ENCODE results near the gene PCBP4.

The PCBP4 gene

DNA sequence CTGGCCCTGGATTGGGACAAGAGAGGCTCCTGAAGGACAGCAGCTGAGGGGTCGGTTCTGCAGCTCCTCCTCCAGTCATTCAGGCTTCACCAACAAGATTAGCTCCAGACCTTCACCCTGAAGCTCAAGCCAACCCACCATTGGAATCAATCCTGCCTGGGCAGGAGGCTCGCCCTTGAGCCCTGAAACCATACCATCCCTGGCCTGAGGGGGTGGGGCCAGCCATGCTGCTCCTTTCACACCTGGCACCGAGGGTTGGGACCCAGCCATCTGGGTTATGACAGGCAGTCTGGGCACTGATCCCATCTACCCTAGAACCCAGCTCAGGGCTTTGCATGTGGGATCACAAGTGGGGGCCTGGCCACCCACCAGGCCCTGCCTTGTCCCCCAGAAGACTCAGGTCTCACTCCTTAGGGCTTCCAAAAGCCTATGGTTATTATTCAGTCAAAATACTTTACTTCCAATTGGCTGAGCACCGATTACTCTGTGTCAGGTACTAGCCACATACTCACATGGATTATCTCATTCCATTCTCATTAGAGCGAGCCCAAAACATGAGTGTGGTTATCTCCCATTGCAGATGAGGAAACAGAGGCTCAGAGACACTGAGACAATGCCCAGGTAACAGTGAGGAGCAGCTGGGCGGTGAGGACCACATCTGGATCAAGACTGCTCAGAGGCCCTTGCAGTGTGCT, 3.5 kb upstream of the PCBP4 start:
- no peak for DNase-seq

- DNase-seq, result no peak
Measured at GRCh38 chr3:51969841-51970240, 2.6 kb upstream of the PCBP4 start.

DNA sequence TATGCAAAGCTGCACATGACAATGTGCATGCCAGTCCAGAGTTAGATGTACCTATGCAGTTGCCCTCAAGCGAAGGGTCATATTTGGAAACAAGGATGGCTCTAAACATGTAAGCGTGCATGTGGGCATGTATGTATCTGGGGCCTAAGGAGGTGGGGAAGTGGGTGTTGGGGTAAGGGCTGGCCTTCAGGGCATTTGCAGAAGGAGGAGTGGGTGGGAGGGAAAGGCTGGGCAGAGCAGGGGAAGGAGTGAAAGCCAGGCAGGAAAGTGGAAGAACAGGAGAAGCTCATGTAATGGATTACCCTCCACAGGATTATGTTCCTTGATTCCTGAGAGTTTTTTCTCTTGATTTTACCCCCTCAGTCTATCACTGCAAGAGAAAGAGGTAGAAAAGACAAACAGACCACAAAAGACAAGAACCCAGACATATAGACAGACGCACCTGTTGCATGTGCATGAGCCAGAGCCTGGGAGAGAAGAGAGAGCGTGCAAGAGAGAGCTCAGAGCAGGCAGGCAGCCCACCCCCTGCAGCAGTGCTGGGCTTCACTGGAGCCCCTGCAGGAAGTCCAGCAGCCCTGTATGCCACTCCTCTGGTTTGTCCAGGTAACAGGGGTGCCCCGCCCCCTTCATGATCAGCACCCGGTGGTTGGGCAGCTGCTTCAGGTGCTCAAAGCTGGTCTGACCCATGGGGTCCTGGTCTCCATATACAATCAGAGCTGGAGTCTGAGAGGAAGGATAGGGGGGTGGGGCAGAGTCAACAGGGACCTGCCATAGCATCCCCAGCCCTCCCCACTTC, 1.8 kb upstream of the PCBP4 start:
- no peak for DNase-seq

DNA sequence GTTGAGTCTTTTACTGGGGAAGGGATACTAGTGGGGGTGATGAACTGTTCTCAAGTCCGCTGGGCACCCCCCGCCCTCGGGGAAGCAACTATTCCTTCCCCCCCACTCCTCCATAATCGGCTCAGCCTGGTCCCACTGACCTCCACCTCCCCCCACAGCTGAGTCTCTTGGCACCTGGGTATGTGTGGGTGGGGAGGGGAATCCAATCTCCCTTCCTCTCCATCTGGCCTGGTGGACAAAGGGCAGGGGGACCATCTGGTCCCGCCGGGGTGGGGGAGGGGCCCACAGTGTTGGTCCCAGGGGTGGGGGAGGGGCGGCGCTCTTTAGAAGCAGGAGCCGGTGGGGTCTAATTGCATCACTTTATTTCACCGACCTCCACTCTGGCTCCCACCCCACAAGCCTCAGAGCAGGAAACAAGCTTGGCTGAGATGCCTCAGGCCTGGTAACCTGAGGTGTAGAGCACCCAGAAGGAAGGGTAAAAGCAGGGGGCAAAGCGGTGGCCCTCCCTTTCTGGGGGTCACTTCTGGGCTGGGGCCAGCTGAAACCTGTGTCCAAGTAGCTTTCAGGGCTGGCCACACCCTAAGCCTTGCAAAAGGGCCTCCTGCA, 1.0 kb upstream of the PCBP4 start:
- peak; percentile 25 for DNase-seq

DNA sequence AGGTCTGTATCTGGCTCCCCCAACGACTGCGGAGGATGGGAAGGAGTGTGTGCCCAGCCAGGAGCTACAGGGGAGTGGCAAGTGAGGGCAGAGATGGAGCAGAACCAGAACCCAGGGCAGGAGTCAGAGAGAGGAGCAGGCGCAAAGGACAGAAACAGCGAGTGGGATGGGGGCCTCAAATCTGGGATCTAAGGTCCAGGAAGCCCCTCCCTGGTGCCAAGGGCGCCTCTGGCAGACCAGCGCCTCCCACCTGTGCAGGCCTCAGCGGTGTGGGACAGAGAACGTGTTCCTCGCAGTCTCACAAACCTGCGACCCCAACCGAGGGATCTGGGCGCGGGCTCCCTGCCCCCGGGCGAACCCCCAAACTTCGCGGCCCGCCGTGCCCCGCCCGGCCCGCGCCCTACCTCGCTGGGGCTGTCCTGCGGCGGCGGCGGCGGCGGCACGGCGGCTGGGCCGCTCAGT, 301 bp downstream of the PCBP4 start:
- no peak for DNase-seq

- peak; percentile 8 for DNase-seq
Measured at GRCh38 chr3:51966486-51966885, 768 bp downstream of the PCBP4 start.

DNA sequence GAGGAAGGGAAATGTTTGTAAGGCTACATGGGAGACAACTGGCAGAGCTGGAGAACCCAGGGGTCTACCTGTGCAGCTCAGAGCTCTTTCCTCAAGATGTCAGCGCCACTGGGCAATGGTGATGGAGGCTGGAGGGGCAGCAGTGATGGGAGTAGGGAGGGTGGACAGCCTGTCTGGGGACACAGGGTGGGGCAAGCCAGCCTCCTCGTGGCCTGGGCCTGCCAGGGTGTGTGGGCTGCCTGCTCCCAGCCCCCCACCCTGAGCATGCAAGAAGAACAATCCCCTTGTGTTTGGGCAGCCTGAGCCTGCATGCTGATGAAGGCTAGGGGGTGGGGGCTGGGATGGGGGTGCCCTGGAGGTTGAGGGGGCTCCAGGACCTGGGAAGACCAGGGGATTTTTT, 1.2 kb downstream of the PCBP4 start:
- no peak for DNase-seq

DNA sequence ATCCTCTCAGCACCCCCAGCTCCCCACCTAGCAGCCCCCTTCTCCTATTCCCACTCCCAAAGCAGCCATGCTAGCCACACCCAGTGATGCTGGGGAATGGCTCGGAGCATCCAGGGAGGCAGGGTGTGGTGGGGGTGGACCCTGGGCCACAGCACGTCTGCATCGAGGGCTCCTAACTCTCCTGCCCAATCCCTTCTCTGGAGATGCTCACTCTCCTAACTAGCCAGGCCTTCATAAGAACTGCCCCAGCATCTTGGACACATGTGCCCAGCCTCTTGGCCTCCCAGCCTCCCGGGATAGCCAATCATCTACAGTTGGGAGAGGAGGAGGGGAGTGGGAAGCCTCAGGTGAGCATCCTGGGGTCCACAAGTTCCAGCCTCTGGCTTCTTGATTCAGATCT, 2.7 kb downstream of the PCBP4 start:
- DNase-seq, result no peak

DNA sequence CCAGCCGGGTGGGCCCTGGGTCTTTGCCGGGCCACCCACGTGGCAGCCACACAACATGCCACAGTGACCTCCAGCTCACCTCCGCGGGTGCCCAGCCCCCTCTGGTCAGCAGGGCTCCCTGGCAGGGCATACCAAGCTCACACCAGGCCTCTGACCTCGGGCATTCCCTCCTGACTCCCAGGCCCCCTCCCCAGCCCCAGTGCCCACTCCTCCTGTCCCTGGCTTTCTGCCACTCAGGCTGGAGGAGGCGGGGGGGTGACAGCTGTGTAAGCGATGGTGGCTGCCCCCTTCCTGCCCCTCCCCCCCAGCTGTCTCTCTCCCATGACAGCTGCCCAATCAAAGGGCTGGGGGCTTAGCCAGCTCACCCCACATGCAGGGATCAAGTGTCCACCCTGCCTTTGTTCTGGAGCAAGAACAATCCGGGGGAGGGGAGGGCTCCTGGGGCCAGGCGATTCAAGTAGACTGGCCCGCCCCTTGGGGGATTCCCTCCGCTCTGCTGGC, 3.3 kb downstream of the PCBP4 start:
- DNase-seq, result peak; percentile 52

DNA sequence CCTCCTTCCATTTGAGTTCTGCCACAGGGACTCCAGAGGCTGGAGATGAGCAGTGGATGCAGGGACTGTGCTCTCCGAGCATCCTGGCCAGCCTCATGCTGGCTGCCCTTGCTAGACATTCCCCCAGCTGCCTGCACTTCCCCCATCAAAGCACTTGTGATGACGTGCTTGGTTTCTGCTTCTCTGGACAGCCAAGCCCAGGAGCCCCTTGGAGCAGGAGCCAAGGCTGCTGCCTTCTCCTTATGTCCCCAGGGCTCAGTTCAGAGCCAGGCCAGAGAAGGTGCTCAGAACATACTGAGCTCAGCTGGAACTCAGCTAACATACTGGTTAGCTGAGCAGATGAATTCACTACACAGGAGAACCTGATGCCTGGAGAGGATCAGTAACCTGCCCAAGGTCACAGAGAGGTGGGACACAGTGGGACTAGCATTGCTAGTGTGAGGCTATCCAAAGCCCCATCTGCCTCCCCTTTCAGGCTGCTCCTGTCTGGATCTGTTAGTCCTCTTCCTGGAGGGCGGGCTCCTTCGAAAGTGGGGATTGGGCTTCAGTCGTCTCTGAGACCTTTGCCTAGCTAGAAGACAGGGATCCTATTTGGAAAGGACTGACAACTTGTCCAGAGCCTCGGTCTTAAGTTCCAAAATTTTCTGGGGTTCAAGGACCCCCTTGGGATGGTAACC, 4.3 kb downstream of the PCBP4 start:
- no peak for DNase-seq

DNA sequence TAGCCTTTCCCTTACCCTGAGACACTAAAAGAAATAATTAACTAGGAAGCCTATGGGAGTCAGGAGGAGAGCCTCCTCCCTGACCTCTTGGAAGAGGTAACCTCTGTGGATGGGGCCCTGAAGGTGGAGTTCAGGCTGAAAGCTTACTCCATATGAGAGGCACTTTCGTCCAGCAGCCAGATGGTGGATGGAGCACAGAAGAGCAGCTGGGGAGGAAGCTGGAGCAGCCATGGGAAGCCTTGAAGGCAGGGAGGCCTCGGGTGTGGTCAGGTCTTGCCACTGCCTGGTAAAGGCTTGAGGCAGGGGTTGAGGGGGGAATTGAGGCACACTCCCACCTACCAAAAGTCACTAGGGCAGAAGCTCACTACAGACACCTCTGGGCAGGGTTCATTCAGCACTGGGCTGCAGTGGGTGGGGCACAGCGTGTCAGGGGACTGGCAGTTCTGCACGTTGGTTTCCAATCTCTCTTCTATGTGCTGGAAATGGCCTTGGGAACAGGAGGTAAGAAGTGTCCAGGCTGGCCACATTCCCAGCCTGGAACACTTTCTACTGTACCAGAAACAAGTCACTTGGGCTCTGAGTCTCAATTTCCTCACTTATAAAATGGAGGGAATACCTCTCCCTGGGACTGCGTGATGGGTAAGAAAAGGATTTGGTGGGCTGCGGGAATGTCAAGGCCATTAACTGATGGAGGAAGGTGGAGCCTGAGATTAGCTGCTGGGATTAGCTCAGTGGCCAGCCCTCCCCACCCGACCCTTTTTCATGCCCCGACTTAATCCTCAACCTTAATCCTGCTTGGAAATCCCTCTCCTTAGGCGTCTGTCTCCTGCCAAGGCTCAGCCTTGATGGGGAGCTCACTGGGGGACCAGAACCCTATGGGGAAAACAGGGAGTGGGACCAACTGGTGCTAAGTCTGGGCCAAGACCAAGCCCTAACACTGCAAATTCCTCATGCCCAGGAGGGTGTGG, 5.4 kb downstream of the PCBP4 start:
- DNase-seq, result no peak

DNA sequence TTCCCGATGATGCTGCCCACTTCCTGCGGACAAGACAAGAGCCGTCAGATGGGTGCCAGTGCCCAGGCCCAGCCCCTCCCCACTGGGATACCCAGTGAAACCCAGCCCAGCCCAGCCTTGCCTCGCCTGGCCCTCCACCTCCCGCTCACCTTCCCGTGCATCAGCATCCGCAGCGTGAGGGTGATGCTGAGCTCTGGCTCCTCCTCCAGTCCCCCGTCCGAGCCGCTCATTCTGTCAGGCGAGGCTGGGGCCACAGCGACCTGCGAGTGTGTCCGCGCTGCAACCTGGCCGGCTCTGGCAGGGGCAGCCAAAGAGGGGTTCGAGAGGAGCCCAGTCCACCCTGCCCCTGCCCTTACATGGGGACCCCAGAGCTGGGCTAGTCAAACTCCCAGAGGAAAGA, 6.2 kb downstream of the PCBP4 start:
- no peak for DNase-seq

- DNase-seq, result no peak
Measured at GRCh38 chr3:51960386-51960785, 6.9 kb downstream of the PCBP4 start.

GRCh38 chr3:51959651-51960050, 7.6 kb downstream of the PCBP4 start:
- DNase-seq, result no peak

DNA sequence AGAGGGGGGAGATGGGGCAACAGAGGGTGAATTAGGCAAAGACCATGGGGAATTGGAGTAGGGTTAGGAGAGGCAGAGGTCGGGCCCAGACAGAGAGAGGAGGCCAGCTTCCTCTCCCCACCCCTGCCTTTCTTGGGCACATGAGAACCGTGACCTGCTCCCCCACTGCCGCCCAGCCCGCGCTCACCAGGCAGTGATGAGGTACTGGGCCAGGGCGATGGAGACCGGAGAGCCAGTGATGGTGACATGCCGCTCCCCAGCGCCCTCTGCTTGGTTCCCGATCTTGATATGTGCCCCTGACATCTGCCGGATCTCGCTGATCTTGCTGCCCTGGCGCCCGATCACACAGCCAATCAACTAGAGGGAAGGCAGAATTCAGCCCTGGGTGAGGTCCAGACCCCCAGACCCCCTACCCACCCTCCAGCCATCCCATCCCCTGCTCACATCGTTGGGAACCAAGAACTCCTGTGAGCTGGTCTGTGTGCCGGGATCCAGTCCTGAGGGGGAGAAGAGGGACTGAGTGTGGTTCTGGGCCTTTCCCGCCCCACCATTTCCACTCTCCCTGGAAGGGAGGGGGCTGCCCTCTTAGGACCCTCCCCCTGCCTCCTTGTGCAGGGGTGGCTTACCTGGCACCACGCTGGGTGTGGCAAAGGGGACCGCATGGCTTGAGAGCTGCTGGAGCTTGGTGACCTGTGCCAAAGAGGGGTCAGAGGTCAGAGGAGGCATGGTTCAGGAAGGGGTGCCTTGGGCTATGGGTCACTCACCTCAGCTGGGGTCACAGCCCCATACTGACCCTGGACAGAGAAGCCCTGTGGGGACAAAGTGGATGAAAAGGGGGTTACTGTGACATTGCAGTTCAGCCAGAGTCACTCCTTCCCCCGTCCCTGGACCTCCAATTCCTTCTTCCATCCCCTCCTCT, 8.4 kb downstream of the PCBP4 start:
- DNase-seq, result no peak

GRCh38 chr3:51957520-51958205, 9.6 kb downstream of the PCBP4 start:
- no peak for DNase-seq

DNA sequence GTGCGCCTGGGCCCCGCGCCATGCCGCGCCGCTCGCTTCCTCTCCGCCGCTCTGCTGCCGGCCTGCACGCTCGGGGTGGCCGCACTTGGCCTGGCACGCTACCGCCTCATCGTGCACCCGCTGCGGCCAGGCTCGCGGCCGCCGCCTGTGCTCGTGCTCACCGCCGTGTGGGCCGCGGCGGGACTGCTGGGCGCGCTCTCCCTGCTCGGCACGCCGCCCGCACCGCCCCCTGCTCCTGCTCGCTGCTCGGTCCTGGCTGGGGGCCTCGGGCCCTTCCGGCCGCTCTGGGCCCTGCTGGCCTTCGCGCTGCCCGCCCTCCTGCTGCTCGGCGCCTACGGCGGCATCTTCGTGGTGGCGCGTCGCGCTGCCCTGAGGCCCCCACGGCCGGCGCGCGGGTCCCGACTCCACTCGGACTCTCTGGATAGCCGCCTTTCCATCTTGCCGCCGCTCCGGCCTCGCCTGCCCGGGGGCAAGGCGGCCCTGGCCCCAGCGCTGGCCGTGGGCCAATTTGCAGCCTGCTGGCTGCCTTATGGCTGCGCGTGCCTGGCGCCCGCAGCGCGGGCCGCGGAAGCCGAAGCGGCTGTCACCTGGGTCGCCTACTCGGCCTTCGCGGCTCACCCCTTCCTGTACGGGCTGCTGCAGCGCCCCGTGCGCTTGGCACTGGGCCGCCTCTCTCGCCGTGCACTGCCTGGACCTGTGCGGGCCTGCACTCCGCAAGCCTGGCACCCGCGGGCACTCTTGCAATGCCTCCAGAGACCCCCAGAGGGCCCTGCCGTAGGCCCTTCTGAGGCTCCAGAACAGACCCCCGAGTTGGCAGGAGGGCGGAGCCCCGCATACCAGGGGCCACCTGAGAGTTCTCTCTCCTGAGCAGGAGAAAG, 11.1 kb downstream of the PCBP4 start:
- DNase-seq, result no peak

GRCh38 chr3:51955175-51955892, 11.9 kb downstream of the PCBP4 start, which contains the start of gene GPR62:
TSS of gene GPR62 (plus strand) at chr3:51955381. CDS start at chr3:51955653, 272 bp downstream.
- DNase-seq, result no peak
